ENCODE measurements around the gene TLCD4. TPM values are rescaled to one million over a fixed set of nuclear protein-coding genes. Genes with fewer than 3 reads are reported as not detected.

Gene TLCD4
- total and polyA plus RNA-seq, 2 of the 13 experiments (the other 11 are each of a cell fraction or from before 2014, with no cell fraction given): 4.7 to 14.5 TPM

DNA sequence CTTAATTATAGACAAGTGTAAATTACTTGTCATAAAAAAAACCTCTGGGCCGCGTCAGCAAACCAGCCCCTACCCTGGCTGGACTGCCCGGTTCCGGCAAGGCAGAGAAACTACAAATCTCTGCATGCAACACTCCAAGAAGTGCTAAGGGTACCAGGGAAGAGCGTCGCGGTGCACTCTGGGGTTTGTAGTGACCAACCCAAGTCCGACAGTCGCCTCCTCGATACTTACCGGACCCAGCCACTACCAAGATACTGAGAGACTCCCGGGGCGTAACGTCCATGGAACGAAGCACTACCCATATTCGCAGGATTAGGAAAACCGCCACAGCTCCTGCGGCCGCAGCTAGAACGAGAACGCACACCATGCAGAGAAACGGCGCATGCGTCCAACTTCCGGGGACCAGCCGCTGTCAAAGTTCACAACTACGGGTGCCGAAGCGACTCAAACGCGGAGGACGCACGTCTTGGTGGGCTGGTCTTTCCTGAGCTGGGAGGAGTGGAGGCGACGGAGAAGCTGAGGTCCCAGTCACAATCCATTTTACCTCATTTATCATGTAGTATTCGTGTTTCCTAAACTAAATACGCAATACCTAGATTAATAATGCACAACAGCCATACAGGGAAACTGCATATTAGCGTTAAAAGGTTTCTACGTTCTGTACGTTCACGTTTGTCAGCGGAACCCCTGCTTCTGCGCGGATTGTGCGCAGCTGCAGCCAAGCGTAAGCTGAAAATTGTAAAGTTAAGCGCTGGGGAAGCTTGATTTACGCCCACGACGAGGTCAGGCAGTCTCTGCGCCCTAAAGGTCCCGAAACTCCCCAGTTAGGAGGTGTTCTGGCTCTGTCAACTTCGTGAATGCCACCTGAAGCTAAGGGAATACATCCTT is 44.4 kb upstream of the TLCD4 start, which contains the start of gene ALG14 (continued):
- peak; percentile 86; the same call in 1 of the 2 replicates for TF ChIP-seq FOXK1 (CRISPR knock-in tag; IDR thresholded peaks at IDR 0.05; ENCODE audit: borderline replicate concordance, low read depth)
- TF ChIP-seq, protein P1, sequence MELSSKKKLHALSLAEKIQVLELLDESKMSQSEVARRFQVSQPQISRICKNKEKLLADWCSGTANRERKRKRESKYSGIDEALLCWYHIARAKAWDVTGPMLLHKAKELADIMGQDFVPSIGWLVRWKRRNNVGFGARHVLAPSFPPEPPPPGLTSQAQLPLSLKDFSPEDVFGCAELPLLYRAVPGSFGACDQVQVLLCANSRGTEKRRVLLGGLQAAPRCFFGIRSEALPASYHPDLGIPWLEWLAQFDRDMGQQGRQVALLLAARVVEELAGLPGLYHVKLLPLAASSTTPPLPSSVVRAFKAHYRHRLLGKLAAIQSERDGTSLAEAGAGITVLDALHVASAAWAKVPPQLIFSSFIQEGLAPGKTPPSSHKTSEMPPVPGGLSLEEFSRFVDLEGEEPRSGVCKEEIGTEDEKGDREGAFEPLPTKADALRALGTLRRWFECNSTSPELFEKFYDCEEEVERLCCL (CRISPR knock-in tag; IDR thresholded peaks at IDR 0.05; ENCODE audit: borderline replicate concordance): no peak
- TF ChIP-seq ZNF33B (CRISPR knock-in tag; IDR thresholded peaks at IDR 0.05): no peak
- no peak for TF ChIP-seq ZNF367 (CRISPR knock-in tag; IDR thresholded peaks at IDR 0.05; ENCODE audit: borderline replicate concordance)
- no peak; the same call in 1 of the 2 replicates for TF ChIP-seq ZNF589 (CRISPR knock-in tag; conservative IDR thresholded peaks at IDR 0.05)
- TF ChIP-seq NFKB2 (CRISPR knock-in tag; IDR thresholded peaks at IDR 0.05; ENCODE audit: borderline replicate concordance): peak; percentile 68; the same call in 1 of the 2 replicates
- TF ChIP-seq MBNL3 (CRISPR knock-in tag; conservative IDR thresholded peaks at IDR 0.05): no peak
- no peak for TF ChIP-seq FOXA1 (IDR thresholded peaks at IDR 0.05)
- TF ChIP-seq FOXA1 (CRISPR knock-in tag; IDR thresholded peaks at IDR 0.05): 0 out of 2 replicates have a peak, but pooled peaks have one; percentile 30
- no peak for TF ChIP-seq GLI4 (CRISPR knock-in tag; IDR thresholded peaks at IDR 0.05; ENCODE audit: borderline replicate concordance)
- TF ChIP-seq MAFF (IDR thresholded peaks at IDR 0.05; ENCODE audit: low read depth, low read length): no peak
- no peak for TF ChIP-seq CCDC6 (CRISPR knock-in tag; IDR thresholded peaks at IDR 0.05)
- TF ChIP-seq U2AF1 (optimal IDR thresholded peaks at IDR 0.05; ENCODE audit: low read depth, low read length): peak; percentile 73
- TF ChIP-seq, protein P2, sequence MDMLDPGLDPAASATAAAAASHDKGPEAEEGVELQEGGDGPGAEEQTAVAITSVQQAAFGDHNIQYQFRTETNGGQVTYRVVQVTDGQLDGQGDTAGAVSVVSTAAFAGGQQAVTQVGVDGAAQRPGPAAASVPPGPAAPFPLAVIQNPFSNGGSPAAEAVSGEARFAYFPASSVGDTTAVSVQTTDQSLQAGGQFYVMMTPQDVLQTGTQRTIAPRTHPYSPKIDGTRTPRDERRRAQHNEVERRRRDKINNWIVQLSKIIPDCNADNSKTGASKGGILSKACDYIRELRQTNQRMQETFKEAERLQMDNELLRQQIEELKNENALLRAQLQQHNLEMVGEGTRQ (IDR thresholded peaks at IDR 0.05; ENCODE audit: low read depth, low read length): no peak
- TF ChIP-seq, protein P2 (CRISPR knock-in tag; IDR thresholded peaks at IDR 0.05; ENCODE audit: borderline replicate concordance): no peak
- TF ChIP-seq ZNF264 (CRISPR knock-in tag; IDR thresholded peaks at IDR 0.05): peak; percentile 34; the same call in 1 of the 2 replicates
- peak; percentile 75; the same call in 1 of the 2 replicates for TF ChIP-seq MTA1 (CRISPR knock-in tag; IDR thresholded peaks at IDR 0.05; ENCODE audit: borderline replicate concordance)
- no peak for TF ChIP-seq XBP1 (CRISPR knock-in tag; IDR thresholded peaks at IDR 0.05)
- TF ChIP-seq, protein P3, sequence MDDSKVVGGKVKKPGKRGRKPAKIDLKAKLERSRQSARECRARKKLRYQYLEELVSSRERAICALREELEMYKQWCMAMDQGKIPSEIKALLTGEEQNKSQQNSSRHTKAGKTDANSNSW (CRISPR knock-in tag; IDR thresholded peaks at IDR 0.05; ENCODE audit: borderline replicate concordance): no peak
- TF ChIP-seq, protein P4, sequence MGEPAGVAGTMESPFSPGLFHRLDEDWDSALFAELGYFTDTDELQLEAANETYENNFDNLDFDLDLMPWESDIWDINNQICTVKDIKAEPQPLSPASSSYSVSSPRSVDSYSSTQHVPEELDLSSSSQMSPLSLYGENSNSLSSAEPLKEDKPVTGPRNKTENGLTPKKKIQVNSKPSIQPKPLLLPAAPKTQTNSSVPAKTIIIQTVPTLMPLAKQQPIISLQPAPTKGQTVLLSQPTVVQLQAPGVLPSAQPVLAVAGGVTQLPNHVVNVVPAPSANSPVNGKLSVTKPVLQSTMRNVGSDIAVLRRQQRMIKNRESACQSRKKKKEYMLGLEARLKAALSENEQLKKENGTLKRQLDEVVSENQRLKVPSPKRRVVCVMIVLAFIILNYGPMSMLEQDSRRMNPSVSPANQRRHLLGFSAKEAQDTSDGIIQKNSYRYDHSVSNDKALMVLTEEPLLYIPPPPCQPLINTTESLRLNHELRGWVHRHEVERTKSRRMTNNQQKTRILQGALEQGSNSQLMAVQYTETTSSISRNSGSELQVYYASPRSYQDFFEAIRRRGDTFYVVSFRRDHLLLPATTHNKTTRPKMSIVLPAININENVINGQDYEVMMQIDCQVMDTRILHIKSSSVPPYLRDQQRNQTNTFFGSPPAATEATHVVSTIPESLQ (CRISPR knock-in tag; conservative IDR thresholded peaks at IDR 0.05): no peak
- TF ChIP-seq, protein P5, sequence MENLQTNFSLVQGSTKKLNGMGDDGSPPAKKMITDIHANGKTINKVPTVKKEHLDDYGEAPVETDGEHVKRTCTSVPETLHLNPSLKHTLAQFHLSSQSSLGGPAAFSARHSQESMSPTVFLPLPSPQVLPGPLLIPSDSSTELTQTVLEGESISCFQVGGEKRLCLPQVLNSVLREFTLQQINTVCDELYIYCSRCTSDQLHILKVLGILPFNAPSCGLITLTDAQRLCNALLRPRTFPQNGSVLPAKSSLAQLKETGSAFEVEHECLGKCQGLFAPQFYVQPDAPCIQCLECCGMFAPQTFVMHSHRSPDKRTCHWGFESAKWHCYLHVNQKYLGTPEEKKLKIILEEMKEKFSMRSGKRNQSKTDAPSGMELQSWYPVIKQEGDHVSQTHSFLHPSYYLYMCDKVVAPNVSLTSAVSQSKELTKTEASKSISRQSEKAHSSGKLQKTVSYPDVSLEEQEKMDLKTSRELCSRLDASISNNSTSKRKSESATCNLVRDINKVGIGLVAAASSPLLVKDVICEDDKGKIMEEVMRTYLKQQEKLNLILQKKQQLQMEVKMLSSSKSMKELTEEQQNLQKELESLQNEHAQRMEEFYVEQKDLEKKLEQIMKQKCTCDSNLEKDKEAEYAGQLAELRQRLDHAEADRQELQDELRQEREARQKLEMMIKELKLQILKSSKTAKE (CRISPR knock-in tag; IDR thresholded peaks at IDR 0.05; ENCODE audit: borderline replicate concordance): no peak
